ENCODE results near the gene TASP1.

DNA sequence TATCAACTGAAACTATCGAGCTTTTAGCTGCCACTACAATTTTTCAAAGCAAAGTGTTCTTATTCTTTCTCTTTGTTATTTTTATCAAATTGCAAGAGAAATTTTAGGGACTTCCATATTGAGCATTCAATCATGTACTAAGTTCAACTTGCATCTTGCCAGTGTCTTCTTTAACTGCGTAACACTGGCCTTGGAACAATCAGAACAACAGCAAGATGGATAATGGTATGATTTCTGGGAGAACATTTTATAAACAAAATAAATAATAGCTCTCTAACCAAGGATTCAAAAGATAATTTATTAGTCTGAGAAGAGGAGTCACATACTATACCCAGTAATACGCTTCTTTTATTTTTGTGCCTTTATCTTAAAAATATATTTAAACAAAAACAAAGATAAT is 249.6 kb downstream of the TASP1 start:
- TF ChIP-seq, protein P1, sequence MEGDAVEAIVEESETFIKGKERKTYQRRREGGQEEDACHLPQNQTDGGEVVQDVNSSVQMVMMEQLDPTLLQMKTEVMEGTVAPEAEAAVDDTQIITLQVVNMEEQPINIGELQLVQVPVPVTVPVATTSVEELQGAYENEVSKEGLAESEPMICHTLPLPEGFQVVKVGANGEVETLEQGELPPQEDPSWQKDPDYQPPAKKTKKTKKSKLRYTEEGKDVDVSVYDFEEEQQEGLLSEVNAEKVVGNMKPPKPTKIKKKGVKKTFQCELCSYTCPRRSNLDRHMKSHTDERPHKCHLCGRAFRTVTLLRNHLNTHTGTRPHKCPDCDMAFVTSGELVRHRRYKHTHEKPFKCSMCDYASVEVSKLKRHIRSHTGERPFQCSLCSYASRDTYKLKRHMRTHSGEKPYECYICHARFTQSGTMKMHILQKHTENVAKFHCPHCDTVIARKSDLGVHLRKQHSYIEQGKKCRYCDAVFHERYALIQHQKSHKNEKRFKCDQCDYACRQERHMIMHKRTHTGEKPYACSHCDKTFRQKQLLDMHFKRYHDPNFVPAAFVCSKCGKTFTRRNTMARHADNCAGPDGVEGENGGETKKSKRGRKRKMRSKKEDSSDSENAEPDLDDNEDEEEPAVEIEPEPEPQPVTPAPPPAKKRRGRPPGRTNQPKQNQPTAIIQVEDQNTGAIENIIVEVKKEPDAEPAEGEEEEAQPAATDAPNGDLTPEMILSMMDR (IDR thresholded peaks at IDR 0.05), result no peak
- TF ChIP-seq POLR2AphosphoS5 (IDR thresholded peaks at IDR 0.05) (no peak), POLR2A (IDR thresholded peaks at IDR 0.05) (no peak), EP300 (IDR thresholded peaks at IDR 0.05) (no peak)
